Vagina (tissue), 2 donors: ENCODE data around the gene BIN1.

Experiments
- POLR2A ChIP-seq, 2 donors: fragments of 450-650 bp; IDR thresholded peaks; one replicate each; pipeline ENCODE4 v1.6.1; 2017; ENCODE audit warnings: antibody characterized with exemption in 2 of 2, mild to moderate bottlenecking in 2 of 2, moderate library complexity in 2 of 2
- POLR2AphosphoS5 ChIP-seq, 2 donors: sonication (generic); formaldehyde crosslinking; IDR thresholded peaks; one replicate each; pipeline ENCODE4 v1.9.0; 2017; ENCODE audit warnings: antibody characterized with exemption in 2 of 2, mild to moderate bottlenecking in 2 of 2, low read depth in 1 of 2; ENCODE audit not compliant: insufficient read depth in 1 of 2
- TF ChIP-seq, protein P1 (sequence below), 3 experiments: fragments of 450-650 bp in 2 of 3; fragments of 200-600 bp in 1 of 3; sonication (generic) in 1 of 3; IDR thresholded peaks; one replicate each; pipeline ENCODE4 v1.5.1; 2017 to 2019; ENCODE audit warnings: antibody characterized with exemption in 3 of 3, mild to moderate bottlenecking in 2 of 3, moderate library complexity in 2 of 3

GRCh38 chr2:127129937-127130336, 23.0 kb upstream of the BIN1 start:
- TF ChIP-seq, protein P1, sequence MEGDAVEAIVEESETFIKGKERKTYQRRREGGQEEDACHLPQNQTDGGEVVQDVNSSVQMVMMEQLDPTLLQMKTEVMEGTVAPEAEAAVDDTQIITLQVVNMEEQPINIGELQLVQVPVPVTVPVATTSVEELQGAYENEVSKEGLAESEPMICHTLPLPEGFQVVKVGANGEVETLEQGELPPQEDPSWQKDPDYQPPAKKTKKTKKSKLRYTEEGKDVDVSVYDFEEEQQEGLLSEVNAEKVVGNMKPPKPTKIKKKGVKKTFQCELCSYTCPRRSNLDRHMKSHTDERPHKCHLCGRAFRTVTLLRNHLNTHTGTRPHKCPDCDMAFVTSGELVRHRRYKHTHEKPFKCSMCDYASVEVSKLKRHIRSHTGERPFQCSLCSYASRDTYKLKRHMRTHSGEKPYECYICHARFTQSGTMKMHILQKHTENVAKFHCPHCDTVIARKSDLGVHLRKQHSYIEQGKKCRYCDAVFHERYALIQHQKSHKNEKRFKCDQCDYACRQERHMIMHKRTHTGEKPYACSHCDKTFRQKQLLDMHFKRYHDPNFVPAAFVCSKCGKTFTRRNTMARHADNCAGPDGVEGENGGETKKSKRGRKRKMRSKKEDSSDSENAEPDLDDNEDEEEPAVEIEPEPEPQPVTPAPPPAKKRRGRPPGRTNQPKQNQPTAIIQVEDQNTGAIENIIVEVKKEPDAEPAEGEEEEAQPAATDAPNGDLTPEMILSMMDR (IDR thresholded peaks at IDR 0.05) = no peak
- TF ChIP-seq POLR2A (IDR thresholded peaks at IDR 0.05) (no peak), POLR2AphosphoS5 (IDR thresholded peaks at IDR 0.05; ENCODE audit: insufficient read depth in 1 of 2, low read depth in 1 of 2) (no peak)
